B cell (primary cell): ENCODE measurements around the gene GNA15. TPM values are rescaled to one million over a fixed set of nuclear protein-coding genes. Genes with fewer than 3 reads are reported as not detected.
A peak's percentile ranks its signal among the peaks of the same experiment; 100 is the strongest.

ENCODE experiments used
- ATAC-seq: fragments of 200-7000 bp; cut with Tn5 transposase; one replicate; pipeline ENCODE4 v1.10.0; 2021; ENCODE audit warnings: low read depth, mild to moderate bottlenecking, moderate number of reproducible peaks, moderate library complexity
- CTCF ChIA-PET: fragments of 350-600 bp; sonication (Branson Sonifier 250); formaldehyde crosslinking; loops from one replicate; lab custom pipeline; 2021; ENCODE audit warnings: antibody characterized with exemption, inconsistent platforms; lab: Charles Lee
- POLR2A ChIA-PET: fragments of 350-600 bp; sonication (Branson Sonifier 250); formaldehyde crosslinking; loops from one replicate; lab custom pipeline; 2021; ENCODE audit warnings: antibody characterized with exemption; lab: Charles Lee
- DNase-seq: peaks from one replicate; pipeline ENCODE4 v3.0.0; 2013
- H2AFZ ChIP-seq: 2 replicates; pipeline ENCODE4 v1.6.1; 2012; ENCODE audit warnings: mild to moderate bottlenecking, low read depth, low read length; ENCODE audit not compliant: insufficient read depth, poor library complexity, severe bottlenecking
- H3K27ac ChIP-seq, 2 donors: 1 replicate in 1 of 2; 2 replicates in 1 of 2; pipeline ENCODE4 v1.5.1; 2012 to 2013; ENCODE audit warnings: low read length in 2 of 2, mild to moderate bottlenecking in 2 of 2, moderate library complexity in 1 of 2
- H3K27me3 ChIP-seq, 4 experiments: fragments of 200-600 bp in 1 of 4; sonication (generic) in 1 of 4; replicated peaks in 1 of 4; 1 replicate in 2 of 4; 2 replicates in 2 of 4; pipeline versions ENCODE4 v1.6.1 to v1.7.0; 2013 to 2016; ENCODE audit warnings: low read length in 3 of 4, mild to moderate bottlenecking in 2 of 4, mixed read lengths in 1 of 4, moderate library complexity in 1 of 4; ENCODE audit not compliant: insufficient read depth in 4 of 4, control insufficient read depth in 3 of 4; ENCODE audit errors: control extremely low read depth in 1 of 4
- H3K36me3 ChIP-seq, 2 experiments: replicated peaks in 1 of 2; 1 replicate in 1 of 2; 2 replicates in 1 of 2; pipeline versions ENCODE4 v1.6.1 to v1.7.1; 2013; ENCODE audit warnings: low read length in 1 of 2; ENCODE audit not compliant: insufficient read depth in 2 of 2, control insufficient read depth in 1 of 2; ENCODE audit errors: control extremely low read depth in 1 of 2, extremely low read depth in 1 of 2
- H3K4me1 ChIP-seq, 2 donors: fragments of 200-600 bp in 1 of 2; sonication (generic) in 1 of 2; 1 replicate in 1 of 2; 2 replicates in 1 of 2; pipeline versions ENCODE4 v1.5.1 to v1.6.1; 2013 to 2017; ENCODE audit warnings: low read length in 2 of 2; ENCODE audit not compliant: control insufficient read depth in 2 of 2, insufficient read depth in 2 of 2
- H3K4me2 ChIP-seq: replicated peaks from 2 replicates; pipeline ENCODE3; 2012; ENCODE audit warnings: mild to moderate bottlenecking, low read depth, low read length; ENCODE audit not compliant: poor library complexity, severe bottlenecking
- H3K4me3 ChIP-seq, 5 experiments: fragments of 200-600 bp in 1 of 5; sonication (generic) in 1 of 5; 1 replicate in 3 of 5; 2 replicates in 2 of 5; pipeline versions ENCODE4 v1.5.1 to v1.7.0; 2011 to 2016; ENCODE audit warnings: low read length in 4 of 5, mild to moderate bottlenecking in 4 of 5, low read depth in 2 of 5, control low read depth in 1 of 5, moderate library complexity in 1 of 5; ENCODE audit not compliant: insufficient read depth in 1 of 5; ENCODE audit errors: control extremely low read depth in 1 of 5, extremely low read depth in 1 of 5
- H3K79me2 ChIP-seq: fragments of 200-600 bp; sonication (generic); one replicate; pipeline ENCODE4 v1.6.0; 2016; ENCODE audit warnings: low read length; ENCODE audit not compliant: control insufficient read depth, insufficient read depth
- H3K9ac ChIP-seq: fragments of 200-600 bp; sonication (generic); 2 replicates; pipeline ENCODE4 v1.6.1; 2017; ENCODE audit warnings: mild to moderate bottlenecking, low read length, moderate library complexity
- H3K9me3 ChIP-seq, 3 donors: one replicate each; pipeline versions ENCODE4 v1.6.1 to v1.7.1; 2013; ENCODE audit warnings: low read length in 2 of 3; ENCODE audit not compliant: control insufficient read depth in 2 of 3, insufficient read depth in 1 of 3; ENCODE audit errors: control extremely low read depth in 1 of 3
- H4K20me1 ChIP-seq: 2 replicates; pipeline ENCODE4 v1.6.0; 2012; ENCODE audit warnings: mild to moderate bottlenecking, low read length; ENCODE audit not compliant: insufficient read depth, control insufficient read depth, poor library complexity, severe bottlenecking
- H3K27ac Mint-ChIP-seq: one replicate; pipeline ENCODE4 v1.8.0; 2021; ENCODE audit warnings: mixed read lengths
- H3K27me3 Mint-ChIP-seq: one replicate; pipeline ENCODE4 v1.8.0; 2021; ENCODE audit warnings: mixed read lengths
- H3K4me1 Mint-ChIP-seq: one replicate; pipeline ENCODE4 v1.8.0; 2021; ENCODE audit warnings: mixed read lengths
- H3K4me3 Mint-ChIP-seq: one replicate; pipeline ENCODE4 v1.8.0; 2021; ENCODE audit warnings: mixed read lengths
- H3K9me3 Mint-ChIP-seq: one replicate; pipeline ENCODE4 v1.8.0; 2022; ENCODE audit warnings: mixed read lengths; ENCODE audit not compliant: insufficient read depth
- CTCF ChIP-seq: fragments of 200-600 bp; IDR thresholded peaks from one replicate; pipeline ENCODE4 v1.8.0; 2022; ENCODE audit warnings: antibody characterized with exemption, mild to moderate bottlenecking
- EZH2 ChIP-seq: IDR thresholded peaks from 2 replicates; pipeline ENCODE4 v1.6.1; 2012; ENCODE audit warnings: borderline replicate concordance, low read depth, mild to moderate bottlenecking, moderate library complexity, low read length; ENCODE audit not compliant: insufficient read depth, poor library complexity, severe bottlenecking
- WGBS: methylation state at CpG from one replicate; pipeline ENCODE4 v1.1.5; 2013; ENCODE audit warnings: missing lambda C conversion rate; ENCODE audit not compliant: insufficient coverage; 5-methylcytosine and 5-hydroxymethylcytosine counted together
- intact Hi-C: fragments of 100-400 bp; cut with micrococcal nuclease; formaldehyde crosslinking; loops from one replicate; pipeline ENCODE4 v1.10.0; 2022
- polyA plus RNA-seq: library from polyadenylated mRNA; depleted of rRNA; stranded (reverse); fragments of >200 nt; gene quantifications from 2 replicates; pipeline ENCODE4 v1.2.3, GENCODE V29; 2012
- total RNA-seq, 2 donors: library from RNA; stranded (reverse); fragments of 120-200 nt in 1 of 2; gene quantifications; 1 replicate in 1 of 2; 2 replicates in 1 of 2; pipeline versions ENCODE4 v1.2.3 to v1.2.4, GENCODE V29; 2013 to 2022

Gene GNA15
- total and polyA plus RNA-seq, 2 donors (not counting 1 experiment from before 2014, with no cell fraction given) = 0.37 to 0.52 TPM

- Mint-ChIP-seq H3K9me3 (no peaks in the 10 kb centered on the region), H3K27me3 (peaks cover 7% of the 10 kb centered on the region), H3K4me3 (peak overlapping the region; percentile 29), H3K27ac (no peak overlapping the region), H3K4me1 (peaks cover 34% of the 10 kb centered on the region)
- Histone ChIP-seq H2AFZ (peak overlapping the region; percentile 54), H3K4me1 (peaks cover 45% of the 10 kb centered on the region in 2 donors), H3K79me2 (no peaks in the 10 kb centered on the region), H3K4me3 (peak overlapping the region in 1 of 5 experiments; percentile 7), H3K27me3 (peaks cover 0 to 28% (median 12%) of the 10 kb centered on the region in 4 experiments), H3K9me3 (no peaks in the 10 kb centered on the region), H3K27ac (no peak overlapping the region), H4K20me1 (no peaks in the 10 kb centered on the region), H3K4me2 (no peak overlapping the region), H3K9ac (no peak overlapping the region), H3K36me3 (no peaks in the 10 kb centered on the region)
- TF ChIP-seq CTCF (no peak), EZH2 (no peak)
- DNase-seq = no peak
- intact Hi-C loops = no loop called here
- WGBS = 42% methylated on average over 6 of the region's 7 CpGs
- ATAC-seq = no peak
- ChIA-PET CTCF (interaction anchor here (0.6 to 1.2 kb wide), 3 partner anchors 9 to 85 kb away, joined by 3 to 6 read pairs (median 3); no protein-coding TSS in a partner anchor), POLR2A (no interaction called here)
These were observed 1.3 kb downstream of the GNA15 start for GRCh38 chr19:3137119-3137518.

- DNase-seq (no peak), ATAC-seq (no peak)
- TF ChIP-seq CTCF = no peak
- intact Hi-C loops = no loop called here
- no peak overlapping the region for H2AFZ ChIP-seq
- WGBS = 70% methylated on average over 3 of the region's 15 CpGs
- H4K20me1 ChIP-seq = no peaks in the 10 kb centered on the region
- H3K36me3 ChIP-seq = no peaks in the 10 kb centered on the region
- H3K9me3 Mint-ChIP-seq = no peaks in the 10 kb centered on the region
- no peaks in the 10 kb centered on the region for H3K79me2 ChIP-seq
- peaks cover 7% of the 10 kb centered on the region for H3K27me3 Mint-ChIP-seq
- peaks cover 29% of the 10 kb centered on the region for H3K4me1 Mint-ChIP-seq
- no peak overlapping the region for H3K4me3 Mint-ChIP-seq
- no peaks in the 10 kb centered on the region for H3K9me3 ChIP-seq
- H3K27me3 ChIP-seq = peaks cover 0 to 28% (median 12%) of the 10 kb centered on the region in 4 experiments
- POLR2A ChIA-PET = no interaction called here
- no peak overlapping the region for H3K27ac ChIP-seq
- peaks cover 40% of the 10 kb centered on the region in 2 donors for H3K4me1 ChIP-seq
- CTCF ChIA-PET = interaction anchor here (1.2 to 1.6 kb wide), 2 partner anchors 9 to 30 kb away, joined by 3 to 5 read pairs; no protein-coding TSS in a partner anchor
- H3K4me3 ChIP-seq = no peak overlapping the region
- H3K9ac ChIP-seq = no peak overlapping the region
- no peak overlapping the region for H3K27ac Mint-ChIP-seq
- H3K4me2 ChIP-seq = no peak overlapping the region
These were observed 2.4 kb downstream of the GNA15 start for GRCh38 chr19:3138268-3138667.
